MM.1S (cell line): ENCODE results near the gene TMCC1.

Source experiments
- EZH2 ChIP-seq: fragments of 300-600 bp; sonication (generic); optimal IDR thresholded peaks from 2 replicates; pipeline ENCODE3; 2017; ENCODE audit warnings: low read depth, mild to moderate bottlenecking, antibody characterized with exemption, low read length, mixed read lengths
- EZH2phosphoT487 ChIP-seq: fragments of 300-600 bp; sonication (generic); IDR thresholded peaks from 2 replicates; pipeline ENCODE4 v1.6.1; 2018; ENCODE audit warnings: antibody characterized with exemption, low read length
- TF ChIP-seq, protein P1 (sequence below): fragments of 300-600 bp; sonication (generic); IDR thresholded peaks from 2 replicates; pipeline ENCODE4 v1.5.1; 2016; ENCODE audit warnings: antibody characterized with exemption, low read length, mixed read lengths

GRCh38 chr3:129632977-129633376, 260.5 kb downstream of the TMCC1 start:
- TF ChIP-seq, protein P1, sequence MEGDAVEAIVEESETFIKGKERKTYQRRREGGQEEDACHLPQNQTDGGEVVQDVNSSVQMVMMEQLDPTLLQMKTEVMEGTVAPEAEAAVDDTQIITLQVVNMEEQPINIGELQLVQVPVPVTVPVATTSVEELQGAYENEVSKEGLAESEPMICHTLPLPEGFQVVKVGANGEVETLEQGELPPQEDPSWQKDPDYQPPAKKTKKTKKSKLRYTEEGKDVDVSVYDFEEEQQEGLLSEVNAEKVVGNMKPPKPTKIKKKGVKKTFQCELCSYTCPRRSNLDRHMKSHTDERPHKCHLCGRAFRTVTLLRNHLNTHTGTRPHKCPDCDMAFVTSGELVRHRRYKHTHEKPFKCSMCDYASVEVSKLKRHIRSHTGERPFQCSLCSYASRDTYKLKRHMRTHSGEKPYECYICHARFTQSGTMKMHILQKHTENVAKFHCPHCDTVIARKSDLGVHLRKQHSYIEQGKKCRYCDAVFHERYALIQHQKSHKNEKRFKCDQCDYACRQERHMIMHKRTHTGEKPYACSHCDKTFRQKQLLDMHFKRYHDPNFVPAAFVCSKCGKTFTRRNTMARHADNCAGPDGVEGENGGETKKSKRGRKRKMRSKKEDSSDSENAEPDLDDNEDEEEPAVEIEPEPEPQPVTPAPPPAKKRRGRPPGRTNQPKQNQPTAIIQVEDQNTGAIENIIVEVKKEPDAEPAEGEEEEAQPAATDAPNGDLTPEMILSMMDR = no peak
- TF ChIP-seq EZH2 (no peak), EZH2phosphoT487 (no peak)
